ENCODE measurements around the gene CCR3.

Gene CCR3

GRCh38 chr3:46285931-46286619 lies 43.8 kb downstream of the CCR3 start:
- 75% methylated on average over 5 of the region's 5 CpGs for WGBS
- Histone ChIP-seq H3K4me3 (ENCODE audit: low read length) (no peak overlapping the region), H3K9ac (ENCODE audit: low read depth, low read length) (no peak overlapping the region)

GRCh38 chr3:46286947-46287565 lies 44.8 kb downstream of the CCR3 start:
- no peak overlapping the region for H3K27ac ChIP-seq (ENCODE audit: low read depth, low read length)

More at GRCh38 chr3:46285931-46286619, 43.8 kb downstream of the CCR3 start:
- Histone ChIP-seq H3K27me3 (ENCODE audit: insufficient read depth, low read length) (no peaks in the 10 kb centered on the region), H3K36me3 (ENCODE audit: insufficient read depth, low read length) (no peaks in the 10 kb centered on the region), H3K9me3 (ENCODE audit: insufficient read depth, low read depth, low read length) (no peaks in the 10 kb centered on the region), H3K27ac (ENCODE audit: low read depth, low read length) (no peak overlapping the region), H3K4me1 (ENCODE audit: insufficient read depth, low read length) (no peaks in the 10 kb centered on the region)

GRCh38 chr3:46289551-46289950 lies 47.3 kb downstream of the CCR3 start:
- 73% methylated on average over 1 of the region's 1 CpG for WGBS
- H3K4me3 ChIP-seq (ENCODE audit: low read length): no peak overlapping the region
- no peaks in the 10 kb centered on the region for H3K4me1 ChIP-seq (ENCODE audit: insufficient read depth, low read length)

More at GRCh38 chr3:46286947-46287565, 44.8 kb downstream of the CCR3 start:
- 87% methylated on average over 5 of the region's 5 CpGs for WGBS
- Histone ChIP-seq H3K27me3 (ENCODE audit: insufficient read depth, low read length) (no peaks in the 10 kb centered on the region), H3K4me1 (ENCODE audit: insufficient read depth, low read length) (no peaks in the 10 kb centered on the region), H3K4me3 (ENCODE audit: low read length) (no peak overlapping the region), H3K36me3 (ENCODE audit: insufficient read depth, low read length) (no peaks in the 10 kb centered on the region), H3K9me3 (ENCODE audit: insufficient read depth, low read depth, low read length) (no peaks in the 10 kb centered on the region), H3K9ac (ENCODE audit: low read depth, low read length) (no peak overlapping the region)

GRCh38 chr3:46289966-46290365 lies 47.7 kb downstream of the CCR3 start:
- no peaks in the 10 kb centered on the region for H3K9me3 ChIP-seq (ENCODE audit: insufficient read depth, low read depth, low read length)
- H3K27ac ChIP-seq (ENCODE audit: low read depth, low read length): no peak overlapping the region
- H3K27me3 ChIP-seq (ENCODE audit: insufficient read depth, low read length): no peaks in the 10 kb centered on the region
- H3K4me1 ChIP-seq (ENCODE audit: insufficient read depth, low read length): no peaks in the 10 kb centered on the region
- H3K9ac ChIP-seq (ENCODE audit: low read depth, low read length): no peak overlapping the region
- no peaks in the 10 kb centered on the region for H3K36me3 ChIP-seq (ENCODE audit: insufficient read depth, low read length)
- WGBS: 89% methylated on average over 1 of the region's 2 CpGs
- no peak overlapping the region for H3K4me3 ChIP-seq (ENCODE audit: low read length)

More at GRCh38 chr3:46289551-46289950, 47.3 kb downstream of the CCR3 start:
- no peak overlapping the region for H3K27ac ChIP-seq (ENCODE audit: low read depth, low read length)
- H3K9ac ChIP-seq (ENCODE audit: low read depth, low read length): no peak overlapping the region
- H3K9me3 ChIP-seq (ENCODE audit: insufficient read depth, low read depth, low read length): no peaks in the 10 kb centered on the region
- no peaks in the 10 kb centered on the region for H3K36me3 ChIP-seq (ENCODE audit: insufficient read depth, low read length)
- H3K27me3 ChIP-seq (ENCODE audit: insufficient read depth, low read length): no peaks in the 10 kb centered on the region

- Histone ChIP-seq H3K9ac (ENCODE audit: low read depth, low read length) (no peak overlapping the region), H3K9me3 (ENCODE audit: insufficient read depth, low read depth, low read length) (no peaks in the 10 kb centered on the region), H3K27me3 (ENCODE audit: insufficient read depth, low read length) (no peaks in the 10 kb centered on the region), H3K4me3 (ENCODE audit: low read length) (no peak overlapping the region), H3K4me1 (ENCODE audit: insufficient read depth, low read length) (no peaks in the 10 kb centered on the region), H3K36me3 (ENCODE audit: insufficient read depth, low read length) (no peaks in the 10 kb centered on the region), H3K27ac (ENCODE audit: low read depth, low read length) (no peak overlapping the region)
- 91% methylated on average over 2 of the region's 2 CpGs for WGBS
Observed at GRCh38 chr3:46291046-46291445, 48.8 kb downstream of the CCR3 start.

- Histone ChIP-seq H3K4me1 (ENCODE audit: insufficient read depth, low read length) (no peaks in the 10 kb centered on the region), H3K36me3 (ENCODE audit: insufficient read depth, low read length) (no peaks in the 10 kb centered on the region), H3K9ac (ENCODE audit: low read depth, low read length) (no peak overlapping the region), H3K9me3 (ENCODE audit: insufficient read depth, low read depth, low read length) (no peaks in the 10 kb centered on the region), H3K27ac (ENCODE audit: low read depth, low read length) (no peak overlapping the region), H3K4me3 (ENCODE audit: low read length) (no peak overlapping the region), H3K27me3 (ENCODE audit: insufficient read depth, low read length) (no peaks in the 10 kb centered on the region)
- 97% methylated on average over 2 of the region's 2 CpGs for WGBS
Observed at GRCh38 chr3:46293035-46293724, 50.9 kb downstream of the CCR3 start.

- no peak overlapping the region for H3K4me3 ChIP-seq (ENCODE audit: low read length)
- no peaks in the 10 kb centered on the region for H3K36me3 ChIP-seq (ENCODE audit: insufficient read depth, low read length)
- 80% methylated on average over 4 of the region's 4 CpGs for WGBS
- no peak overlapping the region for H3K9ac ChIP-seq (ENCODE audit: low read depth, low read length)
- H3K27ac ChIP-seq (ENCODE audit: low read depth, low read length): no peak overlapping the region
- H3K27me3 ChIP-seq (ENCODE audit: insufficient read depth, low read length): no peaks in the 10 kb centered on the region
- H3K9me3 ChIP-seq (ENCODE audit: insufficient read depth, low read depth, low read length): no peaks in the 10 kb centered on the region
- no peaks in the 10 kb centered on the region for H3K4me1 ChIP-seq (ENCODE audit: insufficient read depth, low read length)
Observed at GRCh38 chr3:46293991-46294833, 52.0 kb downstream of the CCR3 start.

- no peaks in the 10 kb centered on the region for H3K9me3 ChIP-seq (ENCODE audit: insufficient read depth, low read depth, low read length)
- 100% methylated on average over 1 of the region's 1 CpG for WGBS
- H3K4me1 ChIP-seq (ENCODE audit: insufficient read depth, low read length): no peaks in the 10 kb centered on the region
- no peak overlapping the region for H3K9ac ChIP-seq (ENCODE audit: low read depth, low read length)
- no peaks in the 10 kb centered on the region for H3K27me3 ChIP-seq (ENCODE audit: insufficient read depth, low read length)
- H3K4me3 ChIP-seq (ENCODE audit: low read length): no peak overlapping the region
- H3K27ac ChIP-seq (ENCODE audit: low read depth, low read length): no peak overlapping the region
- H3K36me3 ChIP-seq (ENCODE audit: insufficient read depth, low read length): no peaks in the 10 kb centered on the region
Observed at GRCh38 chr3:46296826-46297225, 54.6 kb downstream of the CCR3 start.

- WGBS: 87% methylated on average over 9 of the region's 9 CpGs
- no peak overlapping the region for H3K27ac ChIP-seq (ENCODE audit: low read depth, low read length)
- H3K9me3 ChIP-seq (ENCODE audit: insufficient read depth, low read depth, low read length): no peaks in the 10 kb centered on the region
- H3K9ac ChIP-seq (ENCODE audit: low read depth, low read length): no peak overlapping the region
- no peak overlapping the region for H3K4me3 ChIP-seq (ENCODE audit: low read length)
- H3K4me1 ChIP-seq (ENCODE audit: insufficient read depth, low read length): no peaks in the 10 kb centered on the region
- H3K27me3 ChIP-seq (ENCODE audit: insufficient read depth, low read length): no peaks in the 10 kb centered on the region
- H3K36me3 ChIP-seq (ENCODE audit: insufficient read depth, low read length): no peaks in the 10 kb centered on the region
Observed at GRCh38 chr3:46297658-46298423, 55.6 kb downstream of the CCR3 start.

GRCh38 chr3:46298871-46299607 lies 56.8 kb downstream of the CCR3 start:
- Histone ChIP-seq H3K27ac (ENCODE audit: low read depth, low read length) (no peak overlapping the region), H3K27me3 (ENCODE audit: insufficient read depth, low read length) (no peaks in the 10 kb centered on the region), H3K4me1 (ENCODE audit: insufficient read depth, low read length) (no peaks in the 10 kb centered on the region), H3K9ac (ENCODE audit: low read depth, low read length) (no peak overlapping the region), H3K36me3 (ENCODE audit: insufficient read depth, low read length) (no peaks in the 10 kb centered on the region), H3K4me3 (ENCODE audit: low read length) (no peak overlapping the region), H3K9me3 (ENCODE audit: insufficient read depth, low read depth, low read length) (no peaks in the 10 kb centered on the region)
- WGBS: 97% methylated on average over 9 of the region's 9 CpGs

Data from HUES64 (cell line).